KMS-11 (cell line): ENCODE results near the gene MCAT.

Experiments
- H2AFZ ChIP-seq: fragments of 200-600 bp; sonication (generic); 2 replicates; pipeline ENCODE4 v1.6.1; 2016; ENCODE audit warnings: antibody characterized with exemption, mixed run types, low read depth
- H3K27ac ChIP-seq: fragments of 200-600 bp; sonication (generic); 2 replicates; pipeline ENCODE4 v1.6.1; 2016; ENCODE audit warnings: mild to moderate bottlenecking, mixed run types
- H3K27me3 ChIP-seq: fragments of 200-600 bp; sonication (generic); 2 replicates; pipeline ENCODE4 v1.6.1; 2017; ENCODE audit warnings: mild to moderate bottlenecking, low read depth, mixed run types, moderate library complexity; ENCODE audit not compliant: insufficient read depth
- H3K36me3 ChIP-seq: fragments of 200-600 bp; sonication (generic); 2 replicates; pipeline ENCODE4 v1.6.1; 2017; ENCODE audit warnings: mild to moderate bottlenecking, mixed run types; ENCODE audit not compliant: insufficient read depth
- H3K4me1 ChIP-seq: fragments of 200-600 bp; sonication (generic); 2 replicates; pipeline ENCODE4 v1.6.1; 2016; ENCODE audit warnings: mild to moderate bottlenecking, low read depth, mixed run types; ENCODE audit not compliant: poor library complexity, severe bottlenecking
- H3K4me2 ChIP-seq: fragments of 200-600 bp; sonication (generic); 2 replicates; pipeline ENCODE4 v1.7.0; 2016; ENCODE audit warnings: mild to moderate bottlenecking, mixed run types
- H3K4me3 ChIP-seq: fragments of 200-600 bp; sonication (generic); IDR thresholded peaks from 2 replicates; pipeline ENCODE4 v1.6.1; 2017; ENCODE audit warnings: low read depth, low read length, mixed read lengths; ENCODE audit not compliant: insufficient read depth
- H3K79me2 ChIP-seq: fragments of 200-600 bp; sonication (generic); 2 replicates; pipeline ENCODE4 v1.6.1; 2016; ENCODE audit warnings: low read depth, mixed run types; ENCODE audit not compliant: insufficient read depth
- H3K9ac ChIP-seq: fragments of 200-600 bp; sonication (generic); 2 replicates; pipeline ENCODE4 v1.6.1; 2016; ENCODE audit warnings: mild to moderate bottlenecking, mixed run types
- H4K20me1 ChIP-seq: fragments of 200-600 bp; sonication (generic); 2 replicates; pipeline ENCODE4 v1.6.1; 2016; ENCODE audit warnings: mild to moderate bottlenecking, mixed run types; ENCODE audit not compliant: insufficient read depth
- CTCF ChIP-seq: fragments of 200-600 bp; sonication (generic); conservative IDR thresholded peaks from 2 replicates; pipeline ENCODE4 v1.6.1; 2017; ENCODE audit warnings: low read depth, mild to moderate bottlenecking, antibody characterized with exemption, low read length, moderate library complexity, mixed read lengths

Gene MCAT

GRCh38 chr22:43163241-43163795 lies 20.1 kb upstream of the MCAT start:
- Histone ChIP-seq H3K27ac (no peak overlapping the region), H3K4me2 (no peak overlapping the region)
- no peak for TF ChIP-seq CTCF

GRCh38 chr22:43162412-43163150 lies 19.4 kb upstream of the MCAT start:
- Histone ChIP-seq H2AFZ (no peak overlapping the region), H3K36me3 (no peaks in the 10 kb centered on the region), H4K20me1 (no peaks in the 10 kb centered on the region), H3K79me2 (no peaks in the 10 kb centered on the region), H3K4me3 (no peak overlapping the region), H3K27me3 (no peaks in the 10 kb centered on the region), H3K4me2 (no peak overlapping the region), H3K4me1 (no peaks in the 10 kb centered on the region), H3K9ac (no peak overlapping the region), H3K27ac (no peak overlapping the region)
- TF ChIP-seq CTCF = no peak

More at GRCh38 chr22:43163241-43163795, 20.1 kb upstream of the MCAT start:
- Histone ChIP-seq H3K36me3 (no peaks in the 10 kb centered on the region), H3K9ac (no peak overlapping the region), H3K4me3 (no peak overlapping the region), H3K27me3 (no peaks in the 10 kb centered on the region), H3K79me2 (no peaks in the 10 kb centered on the region), H3K4me1 (no peaks in the 10 kb centered on the region), H2AFZ (no peak overlapping the region), H4K20me1 (no peaks in the 10 kb centered on the region)

- Histone ChIP-seq H2AFZ (no peak overlapping the region), H3K27me3 (no peaks in the 10 kb centered on the region), H3K27ac (no peak overlapping the region), H3K79me2 (no peaks in the 10 kb centered on the region), H3K4me1 (no peaks in the 10 kb centered on the region), H4K20me1 (no peaks in the 10 kb centered on the region), H3K4me2 (no peak overlapping the region), H3K36me3 (no peaks in the 10 kb centered on the region), H3K4me3 (no peak overlapping the region), H3K9ac (no peak overlapping the region)
- no peak for TF ChIP-seq CTCF
These were observed 17.4 kb upstream of the MCAT start for GRCh38 chr22:43160497-43161126.

- no peaks in the 10 kb centered on the region for H3K4me1 ChIP-seq
- no peak overlapping the region for H3K9ac ChIP-seq
- 0 out of 2 replicates have a peak, but pooled peaks have one; percentile 21 for TF ChIP-seq CTCF
- no peaks in the 10 kb centered on the region for H3K36me3 ChIP-seq
- H3K27me3 ChIP-seq = no peaks in the 10 kb centered on the region
- no peaks in the 10 kb centered on the region for H3K79me2 ChIP-seq
- no peaks in the 10 kb centered on the region for H4K20me1 ChIP-seq
- no peak overlapping the region for H3K4me2 ChIP-seq
- no peak overlapping the region for H3K27ac ChIP-seq
- H3K4me3 ChIP-seq = no peak overlapping the region
- H2AFZ ChIP-seq = no peak overlapping the region
These were observed 16.4 kb upstream of the MCAT start for GRCh38 chr22:43159484-43160178.
